ENCODE data around the gene SUGCT.

SUGCT gene

GRCh38 chr7:40753455-40753854, 618.6 kb downstream of the SUGCT start:
- no peak for DNase-seq

- DNase-seq = no peak
Measured at GRCh38 chr7:40755438-40755837, 620.6 kb downstream of the SUGCT start.

GRCh38 chr7:40757109-40757508, 622.3 kb downstream of the SUGCT start:
- no peak for DNase-seq

DNA sequence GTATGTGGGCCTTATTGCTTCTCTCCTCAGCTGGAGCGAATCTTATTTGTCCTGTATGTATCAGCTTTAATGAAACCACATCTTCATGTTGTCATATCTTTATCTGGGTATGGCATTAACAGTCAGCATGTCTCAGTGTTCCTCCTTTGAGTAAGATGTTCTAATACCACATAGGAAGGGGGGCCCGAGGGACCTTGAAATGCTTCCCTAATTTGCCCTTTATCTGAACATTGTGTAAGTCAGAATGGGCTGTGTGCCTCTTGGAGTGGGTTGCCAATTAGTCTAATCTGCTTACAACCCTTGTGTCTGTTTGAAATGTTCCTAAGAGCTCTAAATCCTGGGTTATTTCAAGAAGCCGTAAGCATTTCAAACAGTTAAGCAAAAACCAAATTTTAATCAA, 623.8 kb downstream of the SUGCT start:
- no peak for DNase-seq

GRCh38 chr7:40760293-40760964, 625.6 kb downstream of the SUGCT start:
- no peak for DNase-seq

GRCh38 chr7:40760987-40761386, 626.2 kb downstream of the SUGCT start:
- no peak for DNase-seq

DNA sequence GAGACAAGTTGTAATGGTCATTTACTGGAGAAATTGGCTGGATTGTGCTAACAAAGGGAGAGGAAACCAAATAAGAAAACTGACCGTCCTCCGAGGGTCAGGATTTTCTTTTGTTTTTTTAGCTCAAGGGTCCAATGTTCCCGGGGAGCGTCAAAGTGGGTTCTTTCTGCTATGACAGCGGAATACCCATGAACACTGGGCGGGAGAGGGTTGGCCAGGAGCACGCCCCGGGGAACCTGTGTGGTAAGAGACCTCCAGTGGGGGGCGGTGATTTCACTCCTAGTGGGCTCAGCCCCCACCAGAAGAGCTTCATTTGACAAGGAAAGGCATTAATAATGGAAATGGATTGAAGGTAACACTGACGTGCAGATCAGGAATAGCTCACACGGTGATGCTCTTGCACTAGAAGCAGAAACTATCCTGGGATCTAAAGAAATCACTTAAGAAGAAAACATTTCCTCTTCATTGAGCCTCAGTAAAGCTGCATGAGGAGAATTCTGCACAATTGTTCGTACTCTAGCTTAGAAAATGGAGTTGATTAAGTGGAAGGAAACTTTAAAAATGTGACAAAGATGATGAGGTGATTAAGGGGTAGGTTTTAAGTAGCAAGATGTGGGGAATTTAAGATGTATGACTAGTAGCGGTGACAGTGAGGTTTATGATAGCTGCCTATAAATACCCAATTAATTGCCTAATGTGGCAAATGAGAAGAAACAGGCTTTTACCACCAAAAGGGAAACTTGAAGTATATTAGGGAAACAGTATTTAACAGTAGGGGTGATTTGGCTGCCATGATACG, 627.2 kb downstream of the SUGCT start:
- DNase-seq = no peak

DNA sequence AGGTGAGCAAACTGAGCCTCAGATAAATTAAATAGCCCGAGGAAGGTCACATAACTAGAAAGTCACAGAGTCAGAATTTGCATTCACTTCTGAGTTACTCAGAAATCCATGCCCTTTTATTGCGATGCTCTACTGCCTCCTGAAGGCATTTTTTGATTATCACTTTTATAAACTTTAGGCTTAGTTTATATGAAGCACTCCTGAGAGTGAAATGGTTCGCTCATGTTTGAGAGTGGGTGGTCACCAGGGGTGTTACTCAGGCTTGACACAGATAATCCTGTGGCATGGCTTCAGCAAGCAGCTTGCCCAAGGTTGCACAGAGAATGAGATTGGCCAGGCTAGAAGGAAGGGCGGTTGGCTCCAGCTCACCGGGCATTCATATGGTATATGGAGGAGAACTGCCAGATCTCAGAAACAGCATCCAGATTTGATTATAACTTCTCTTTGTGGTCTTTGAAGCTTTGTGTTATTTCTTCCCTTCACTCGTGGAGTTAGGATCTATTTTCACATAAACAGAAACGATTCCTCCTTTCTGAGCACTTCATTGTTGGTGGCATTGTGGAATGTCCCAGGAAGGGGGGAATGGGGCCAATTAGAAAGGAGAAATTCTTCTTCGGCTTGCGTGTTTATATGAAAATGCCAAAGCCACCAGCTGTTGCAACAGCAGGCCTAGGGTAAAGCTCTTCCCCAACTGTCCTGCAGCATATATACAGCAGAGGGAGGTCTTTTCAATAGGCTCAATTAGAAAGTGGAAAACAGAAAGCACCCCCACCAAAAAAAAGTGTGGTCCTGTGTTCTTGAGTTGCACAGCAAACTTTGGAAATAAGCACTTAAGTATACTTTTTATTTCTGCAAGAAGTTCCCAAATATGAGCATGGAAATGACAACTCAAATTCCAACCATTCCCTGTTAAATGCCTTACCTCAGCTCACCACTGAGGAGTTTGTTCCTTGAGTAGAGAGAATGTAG, 628.8 kb downstream of the SUGCT start:
- no peak for DNase-seq

- DNase-seq = no peak
Measured at GRCh38 chr7:40765639-40766038, 630.8 kb downstream of the SUGCT start.

GRCh38 chr7:40772096-40772495, 637.3 kb downstream of the SUGCT start:
- no peak for DNase-seq

GRCh38 chr7:40773656-40774055, 638.9 kb downstream of the SUGCT start:
- no peak for DNase-seq

DNA sequence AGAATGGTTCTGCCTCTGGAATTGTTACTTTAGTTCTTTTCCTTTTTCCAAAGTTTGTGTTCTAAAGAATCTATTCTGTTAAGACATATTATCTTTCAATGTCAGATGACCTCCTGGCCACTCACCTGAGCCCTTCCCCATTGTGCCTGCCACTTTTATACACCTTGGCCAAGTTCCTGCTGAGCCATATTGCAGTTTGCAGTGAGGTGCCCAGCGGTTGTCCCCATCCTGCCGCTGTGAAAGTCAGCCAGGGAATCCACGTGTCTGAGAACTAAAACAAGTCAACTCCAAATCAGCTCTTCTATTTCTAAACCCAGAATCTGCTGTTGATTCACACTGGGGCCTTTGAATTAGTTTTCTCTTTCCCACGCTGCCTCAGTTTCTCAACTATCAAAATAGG, 641.1 kb downstream of the SUGCT start:
- DNase-seq = no peak

GRCh38 chr7:40777730-40778312, 643.0 kb downstream of the SUGCT start:
- DNase-seq = no peak

DNA sequence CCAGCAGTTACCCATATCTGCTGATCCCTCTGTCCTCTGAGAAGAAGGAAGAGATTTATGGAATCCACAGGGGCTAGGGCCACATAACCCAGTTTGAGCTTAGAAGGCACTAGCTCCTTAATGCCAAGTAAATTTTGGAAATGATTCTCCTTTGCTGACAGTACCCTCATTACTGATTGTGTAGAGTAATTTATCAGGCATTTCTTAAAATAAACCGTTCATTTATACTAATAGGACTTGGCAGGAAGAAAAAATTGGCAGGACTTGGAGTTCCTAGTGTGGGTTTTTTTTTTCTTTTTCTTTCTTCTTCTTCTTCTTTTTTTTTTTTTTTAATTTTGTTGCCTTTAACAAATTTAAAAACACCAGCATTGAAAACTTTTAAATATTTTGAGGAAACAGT, 645.7 kb downstream of the SUGCT start:
- DNase-seq = no peak

DNA sequence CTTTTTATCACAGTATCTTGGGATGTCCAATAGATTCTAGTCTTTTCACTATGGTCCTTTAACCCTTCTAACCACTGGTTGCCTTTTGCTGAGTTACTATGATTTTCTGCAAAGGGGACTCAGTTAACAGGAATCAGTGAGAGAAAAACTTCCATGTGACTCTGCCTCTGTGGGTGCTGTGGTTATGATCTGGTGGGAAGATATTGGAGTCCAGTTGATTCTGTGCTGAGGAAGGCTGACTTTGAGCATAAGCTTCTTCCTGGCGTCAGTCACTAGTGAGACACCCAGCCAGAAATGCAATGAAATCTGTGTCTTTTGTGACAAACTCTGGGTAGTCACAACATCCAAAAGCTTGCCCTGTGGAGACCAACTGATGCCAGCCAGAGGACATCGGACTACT, 648.0 kb downstream of the SUGCT start:
- DNase-seq = no peak

DNA sequence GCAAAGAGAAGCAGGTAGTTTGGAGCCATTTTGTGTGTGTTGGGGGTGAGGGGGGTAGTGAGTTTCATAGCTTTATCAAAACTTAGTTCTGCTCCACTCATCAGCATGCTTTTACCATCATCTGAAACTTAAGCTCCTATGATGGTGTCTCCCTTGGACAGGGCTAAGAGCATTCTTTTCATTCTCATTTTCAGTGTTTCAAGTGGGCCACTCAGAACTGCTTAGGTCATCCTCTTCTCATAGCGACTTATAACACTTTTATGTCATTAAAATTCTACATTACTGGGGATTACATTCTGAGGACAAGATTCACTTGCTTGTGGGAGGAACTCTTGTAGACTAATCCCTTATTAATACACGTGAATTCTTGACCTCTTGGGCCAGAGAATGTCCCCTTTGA, 649.4 kb downstream of the SUGCT start:
- no peak for DNase-seq

DNA sequence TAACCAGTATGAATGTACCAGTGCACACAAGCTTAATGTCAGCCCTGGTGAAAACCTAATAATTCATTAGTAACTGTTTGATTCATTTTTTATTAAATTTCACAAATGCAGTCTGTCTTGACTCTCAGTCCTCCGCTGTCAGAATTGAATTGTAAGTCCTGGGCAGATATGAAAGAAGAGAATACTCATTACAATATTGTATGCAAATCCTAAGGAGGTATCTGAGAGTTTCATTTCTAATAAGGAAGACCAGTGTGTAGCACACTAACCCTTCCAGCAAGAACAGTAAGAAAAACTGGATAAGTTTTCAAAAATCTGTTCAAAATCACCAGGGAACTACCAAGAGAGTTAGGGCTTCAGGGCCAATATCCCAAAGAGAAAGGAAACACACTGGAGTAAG, 652.1 kb downstream of the SUGCT start:
- no peak for DNase-seq

DNA sequence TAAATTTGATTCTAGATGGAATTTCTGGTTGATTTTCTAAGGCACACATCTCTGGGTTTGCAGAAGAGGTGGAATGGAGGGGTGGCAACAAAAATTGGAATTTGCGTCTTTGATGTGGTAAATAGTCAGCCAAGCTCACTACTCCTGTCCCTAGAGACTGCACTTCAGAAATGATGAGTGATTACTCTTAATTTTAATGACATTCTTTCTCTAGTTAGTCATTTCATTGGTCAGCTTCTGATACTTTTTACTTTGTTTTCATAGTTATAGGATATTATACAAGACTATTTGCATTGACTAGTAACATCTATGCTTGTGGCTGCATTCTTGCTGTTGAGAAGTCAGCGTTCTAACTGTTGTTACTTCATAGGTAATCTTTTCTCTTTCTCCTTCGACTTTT, 658.3 kb downstream of the SUGCT start:
- no peak for DNase-seq

- DNase-seq = no peak
Measured at GRCh38 chr7:40795607-40796006, 660.8 kb downstream of the SUGCT start.

DNA sequence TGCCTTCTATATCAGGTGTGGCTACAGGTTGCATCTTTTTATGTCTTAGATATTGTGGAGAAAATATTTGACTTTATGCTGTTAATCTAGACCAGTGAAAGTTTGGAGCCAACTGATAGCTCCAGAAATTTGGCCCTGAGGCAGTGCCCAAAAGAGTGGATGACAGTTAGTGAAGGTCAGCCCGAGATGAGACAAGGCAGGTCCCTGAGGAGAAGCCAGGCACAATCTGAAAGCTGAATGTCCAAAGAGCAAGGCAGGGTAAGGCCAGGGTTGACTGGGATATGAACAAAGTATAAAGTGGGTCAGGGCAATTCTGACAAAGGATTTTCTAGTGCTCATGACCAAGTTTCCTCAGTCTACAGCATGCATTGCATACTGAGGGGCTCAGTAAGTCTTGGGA, 661.9 kb downstream of the SUGCT start:
- DNase-seq = no peak

- no peak for DNase-seq
Measured at GRCh38 chr7:40798613-40799012, 663.8 kb downstream of the SUGCT start.

DNA sequence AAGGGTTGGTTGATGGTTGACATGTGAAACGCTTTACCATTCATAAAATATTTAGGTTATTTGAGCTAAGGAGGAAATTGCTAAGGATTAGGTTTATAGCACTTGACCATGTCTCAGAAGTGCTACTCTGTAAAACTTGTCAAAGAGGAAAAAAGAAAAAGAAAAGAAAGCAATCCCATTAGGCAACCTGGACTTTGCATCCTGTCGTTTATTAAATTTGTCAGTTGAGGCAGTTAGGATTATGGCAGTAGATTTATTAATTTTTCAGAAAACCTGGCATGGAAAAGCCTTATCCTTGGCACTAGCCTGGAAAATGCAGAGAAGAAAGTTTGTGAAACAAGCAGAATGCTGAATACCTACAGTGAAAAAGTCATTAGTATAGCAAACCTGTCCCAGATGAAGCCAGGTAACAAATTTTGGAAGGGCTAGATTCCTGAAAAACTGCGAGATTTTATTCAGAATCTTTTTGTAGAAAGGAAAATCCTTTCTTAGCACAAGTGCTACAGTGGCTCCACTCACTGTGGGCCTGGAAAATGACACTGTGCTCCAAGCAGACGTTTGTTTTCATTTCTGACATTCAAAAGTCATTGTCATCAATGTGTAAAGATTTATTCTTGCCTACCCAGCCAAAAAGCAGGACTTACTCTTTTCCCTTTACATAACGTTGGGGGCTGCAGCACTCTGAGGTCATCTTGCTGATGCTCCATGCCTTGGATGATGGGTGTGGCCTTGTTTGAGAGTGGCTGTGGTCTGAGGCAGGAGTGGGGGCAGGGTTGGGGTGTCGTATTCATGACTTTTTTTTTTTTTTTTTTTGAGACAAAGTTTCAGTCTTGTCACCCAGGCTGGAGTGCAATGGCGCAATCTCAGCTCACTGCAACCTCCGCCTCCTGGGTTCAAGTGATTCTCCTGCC, 664.9 kb downstream of the SUGCT start:
- DNase-seq = no peak

Data from DMS79 (cell line).